Retinal pigment epithelial cell (primary cell): ENCODE measurements around the gene ANTKMT.

Source experiments
- DNase-seq: peaks from one replicate; pipeline ENCODE4 v3.0.0-alpha.2; 2010; ENCODE audit warnings: low read depth
- H3K4me3 ChIP-seq: 2 replicates; pipeline ENCODE4 v1.5.1; 2011; ENCODE audit warnings: mild to moderate bottlenecking, low read length, control low read depth, moderate library complexity
- CTCF ChIP-seq: conservative IDR thresholded peaks from 2 replicates; pipeline ENCODE4 v1.5.1; 2011; ENCODE audit warnings: low read depth, low read length, control low read depth, inconsistent platforms

ANTKMT gene

DNA sequence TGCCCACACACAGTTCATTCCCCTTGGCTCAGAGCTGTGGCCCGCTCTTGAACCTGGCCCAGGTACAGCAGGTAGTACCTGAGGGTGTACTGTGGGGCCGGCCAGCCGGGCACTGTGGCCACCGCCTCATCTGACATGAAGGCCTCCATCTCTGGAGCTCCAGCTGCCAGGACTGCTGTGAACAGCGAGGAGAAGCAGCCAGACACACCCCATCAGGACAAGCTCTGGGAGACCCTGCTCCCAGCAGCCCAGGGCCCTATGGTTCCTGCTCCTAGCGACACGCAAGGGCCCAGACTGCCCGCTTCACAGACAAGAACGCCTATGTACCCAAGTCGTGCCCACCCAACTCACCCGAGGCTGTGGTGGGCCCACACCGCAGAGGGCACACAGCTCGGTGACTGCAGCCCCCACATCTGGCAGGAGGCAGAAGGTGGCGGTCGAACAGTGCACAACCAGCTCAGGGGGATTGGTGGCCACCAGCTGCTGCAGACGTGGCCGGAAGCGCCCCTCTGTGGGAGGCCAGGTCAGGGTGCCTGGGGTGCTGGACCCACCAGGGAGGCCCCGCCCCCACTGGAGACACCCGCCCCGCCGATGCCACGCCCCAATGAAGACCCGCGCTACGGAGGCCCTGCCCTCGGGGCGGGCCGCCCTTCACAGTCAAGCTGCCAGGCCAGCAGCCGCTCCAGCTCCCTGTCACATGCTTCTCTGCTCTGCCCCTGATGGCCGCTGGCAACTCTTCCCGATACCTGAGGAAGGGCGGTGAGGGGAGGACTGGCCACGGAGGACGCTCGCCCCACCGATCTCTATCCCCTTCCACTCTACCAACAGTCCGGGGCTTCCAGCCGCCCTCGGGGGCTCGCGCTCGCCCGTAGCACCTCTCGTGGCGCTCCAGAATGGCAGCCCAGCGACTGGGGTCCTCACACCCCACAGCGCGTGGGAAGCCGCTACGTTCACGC is 41.8 kb upstream of the ANTKMT start:
- no peak for TF ChIP-seq CTCF
- DNase-seq: no peak
- H3K4me3 ChIP-seq: peak overlapping the region; percentile 54

GRCh38 chr16:679814-680624 is 40.9 kb upstream of the ANTKMT start, which contains the start of gene STUB1:
STUB1 (plus strand) TSS chr16:680410; CDS start chr16:680526, 116 bp downstream.
- peak within 1 kb of the TSS; percentile 73 for H3K4me3 ChIP-seq
- TF ChIP-seq CTCF: no peak
- peak; percentile 27 for DNase-seq

DNA sequence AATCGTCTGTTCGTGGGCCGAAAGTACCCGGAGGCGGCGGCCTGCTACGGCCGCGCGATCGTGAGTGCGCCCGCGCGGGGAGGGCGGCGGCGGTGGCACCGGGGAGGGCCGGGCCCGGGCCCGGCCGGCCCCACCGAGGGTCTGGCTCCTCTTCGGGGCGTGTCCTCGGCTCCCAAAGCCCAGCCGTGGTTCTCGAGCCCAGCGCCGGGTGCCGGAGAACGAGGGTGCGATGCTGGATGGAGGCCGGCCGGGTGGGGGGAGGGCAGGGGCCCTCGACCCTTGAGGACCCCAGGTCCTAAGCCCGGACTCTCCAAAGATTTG is 40.4 kb upstream of the ANTKMT start:
- TF ChIP-seq CTCF: no peak
- peak overlapping the region; percentile 73 for H3K4me3 ChIP-seq
- no peak for DNase-seq

DNA sequence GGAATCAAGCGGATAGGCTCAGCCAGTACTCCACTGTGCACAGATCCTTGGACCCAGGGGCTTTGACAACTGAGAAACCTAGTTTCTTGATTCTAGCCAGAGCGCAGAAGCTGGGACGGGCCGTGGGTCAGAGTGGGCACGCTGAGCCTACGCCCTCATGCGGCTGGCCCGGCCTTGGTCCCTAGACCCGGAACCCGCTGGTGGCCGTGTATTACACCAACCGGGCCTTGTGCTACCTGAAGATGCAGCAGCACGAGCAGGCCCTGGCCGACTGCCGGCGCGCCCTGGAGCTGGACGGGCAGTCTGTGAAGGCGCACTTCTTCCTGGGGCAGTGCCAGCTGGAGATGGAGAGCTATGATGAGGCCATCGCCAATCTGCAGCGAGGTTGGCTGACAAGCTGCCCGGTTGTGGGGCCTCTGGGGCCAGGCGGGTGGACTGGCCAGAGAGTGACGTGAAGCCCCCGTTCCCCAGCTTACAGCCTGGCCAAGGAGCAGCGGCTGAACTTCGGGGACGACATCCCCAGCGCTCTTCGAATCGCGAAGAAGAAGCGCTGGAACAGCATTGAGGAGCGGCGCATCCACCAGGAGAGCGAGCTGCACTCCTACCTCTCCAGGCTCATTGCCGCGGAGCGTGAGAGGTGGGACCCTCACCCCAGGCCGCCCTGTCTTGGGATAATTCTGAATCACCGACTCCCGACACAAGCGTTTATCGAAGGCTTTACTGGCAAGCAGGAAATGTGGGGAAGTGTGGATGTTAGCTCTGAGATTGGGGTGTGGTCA is 39.8 kb upstream of the ANTKMT start:
- peak overlapping the region; percentile 73 for H3K4me3 ChIP-seq
- no peak for DNase-seq

DNA sequence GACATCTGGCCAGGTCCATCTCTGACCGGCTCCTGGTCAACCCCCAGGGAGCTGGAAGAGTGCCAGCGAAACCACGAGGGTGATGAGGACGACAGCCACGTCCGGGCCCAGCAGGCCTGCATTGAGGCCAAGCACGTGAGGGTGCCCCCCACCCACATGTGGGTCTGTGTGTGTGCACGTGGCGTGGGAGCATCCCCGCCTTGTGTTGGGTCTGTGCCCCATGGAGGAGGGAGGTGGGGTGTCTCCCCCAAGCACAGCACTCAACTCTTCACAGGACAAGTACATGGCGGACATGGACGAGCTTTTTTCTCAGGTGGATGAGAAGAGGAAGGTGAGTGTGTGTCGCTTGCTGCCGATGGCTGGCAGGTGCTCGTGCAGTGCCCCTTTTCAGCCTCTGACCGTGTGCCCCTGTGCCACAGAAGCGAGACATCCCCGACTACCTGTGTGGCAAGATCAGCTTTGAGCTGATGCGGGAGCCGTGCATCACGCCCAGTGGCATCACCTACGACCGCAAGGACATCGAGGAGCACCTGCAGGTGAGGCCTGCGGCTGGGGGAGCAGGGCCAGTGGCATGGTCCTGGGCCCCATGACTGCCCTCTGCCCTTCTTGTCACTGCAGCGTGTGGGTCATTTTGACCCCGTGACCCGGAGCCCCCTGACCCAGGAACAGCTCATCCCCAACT is 39.1 kb upstream of the ANTKMT start:
- H3K4me3 ChIP-seq: peak overlapping the region; percentile 73
- no peak for TF ChIP-seq CTCF
- no peak for DNase-seq

More for the DNA sequence above, 39.8 kb upstream of the ANTKMT start:
- TF ChIP-seq CTCF: peak; percentile 11

DNA sequence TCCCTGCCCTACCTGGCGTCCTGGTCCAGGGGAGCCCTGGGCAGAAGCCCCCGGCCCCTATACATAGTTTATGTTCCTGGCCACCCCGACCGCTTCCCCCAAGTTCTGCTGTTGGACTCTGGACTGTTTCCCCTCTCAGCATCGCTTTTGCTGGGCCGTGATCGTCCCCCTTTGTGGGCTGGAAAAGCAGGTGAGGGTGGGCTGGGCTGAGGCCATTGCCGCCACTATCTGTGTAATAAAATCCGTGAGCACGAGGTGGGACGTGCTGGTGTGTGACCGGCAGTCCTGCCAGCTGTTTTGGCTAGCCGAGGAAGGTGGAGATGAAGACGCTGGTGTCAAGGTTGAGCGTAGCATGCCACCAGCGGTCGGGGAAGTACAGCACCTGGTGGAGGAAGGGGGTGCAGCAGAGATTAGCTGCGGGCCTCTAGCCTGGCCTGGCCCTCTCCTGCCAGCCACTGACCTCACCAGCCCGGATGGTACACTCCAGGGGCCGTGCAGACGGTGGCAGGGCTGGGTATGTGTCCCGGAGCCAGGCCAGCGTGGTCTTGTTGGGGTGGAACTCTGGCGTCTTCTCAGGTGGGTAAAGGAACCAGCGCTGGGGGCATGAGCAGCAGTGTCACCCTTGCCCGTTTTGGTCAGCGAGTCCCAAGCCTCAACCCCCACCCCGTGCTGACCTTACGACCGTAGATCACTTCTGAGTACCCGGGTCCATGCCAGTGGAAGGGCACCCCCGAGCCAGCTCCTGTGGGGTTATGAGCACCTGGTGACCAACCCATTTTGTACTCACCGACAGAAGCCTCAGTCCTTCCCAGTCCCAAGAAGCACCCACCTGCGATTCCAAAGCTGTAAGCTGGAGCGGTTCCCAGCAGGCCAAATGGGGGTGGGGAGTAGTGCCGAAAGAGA is 38.2 kb upstream of the ANTKMT start:
- H3K4me3 ChIP-seq: peak overlapping the region; percentile 53
- TF ChIP-seq CTCF: no peak
- no peak for DNase-seq
